GM12875 (cell line): Measurements from ENCODE around the gene ATP2C2.

Source experiments
- H3K4me3 ChIP-seq: one replicate; pipeline ENCODE4 v1.5.1; 2011; ENCODE audit warnings: low read depth, low read length, control low read depth
- TF ChIP-seq, protein P1 (sequence below): IDR thresholded peaks from 2 replicates; pipeline ENCODE4 v1.5.1; 2011; ENCODE audit warnings: low read depth, mild to moderate bottlenecking, control low read depth, inconsistent platforms, low read length, moderate library complexity, borderline replicate concordance; ENCODE audit not compliant: insufficient read depth

Gene ATP2C2

DNA sequence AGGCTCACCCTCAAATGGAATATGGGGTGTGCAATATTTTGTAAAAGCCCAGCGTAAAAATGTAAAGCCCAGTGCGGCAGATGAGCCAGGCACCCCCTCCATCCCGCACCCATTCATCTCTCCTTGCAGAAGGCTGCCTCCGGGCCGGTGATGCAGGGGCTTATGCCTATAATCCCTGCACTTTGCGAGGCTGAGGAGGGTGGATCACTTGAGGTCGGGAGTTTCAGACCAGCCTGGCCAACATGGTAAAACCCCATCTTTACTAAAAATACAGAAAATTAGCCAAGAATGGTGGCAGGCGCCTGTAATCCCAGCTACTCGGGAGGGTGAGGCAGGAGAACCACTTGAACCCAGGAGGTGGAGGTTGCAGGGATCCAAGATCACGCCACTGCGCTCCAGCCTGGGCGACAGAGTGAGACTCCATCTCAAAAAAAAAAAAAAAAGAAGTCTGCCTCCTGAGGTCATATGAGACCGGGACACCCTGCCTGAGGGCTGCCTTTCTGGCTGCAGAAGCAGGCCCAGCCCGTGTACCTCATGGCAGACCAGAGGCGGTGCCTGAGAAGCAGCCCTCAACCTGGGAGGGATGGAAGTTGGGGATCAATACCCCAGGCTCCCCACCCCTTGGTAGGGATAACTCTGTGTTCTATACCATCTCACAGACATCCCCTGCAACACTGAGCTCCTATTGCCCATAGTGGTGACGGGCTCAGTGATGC is 17.5 kb upstream of the ATP2C2 start:
- TF ChIP-seq, protein P1, sequence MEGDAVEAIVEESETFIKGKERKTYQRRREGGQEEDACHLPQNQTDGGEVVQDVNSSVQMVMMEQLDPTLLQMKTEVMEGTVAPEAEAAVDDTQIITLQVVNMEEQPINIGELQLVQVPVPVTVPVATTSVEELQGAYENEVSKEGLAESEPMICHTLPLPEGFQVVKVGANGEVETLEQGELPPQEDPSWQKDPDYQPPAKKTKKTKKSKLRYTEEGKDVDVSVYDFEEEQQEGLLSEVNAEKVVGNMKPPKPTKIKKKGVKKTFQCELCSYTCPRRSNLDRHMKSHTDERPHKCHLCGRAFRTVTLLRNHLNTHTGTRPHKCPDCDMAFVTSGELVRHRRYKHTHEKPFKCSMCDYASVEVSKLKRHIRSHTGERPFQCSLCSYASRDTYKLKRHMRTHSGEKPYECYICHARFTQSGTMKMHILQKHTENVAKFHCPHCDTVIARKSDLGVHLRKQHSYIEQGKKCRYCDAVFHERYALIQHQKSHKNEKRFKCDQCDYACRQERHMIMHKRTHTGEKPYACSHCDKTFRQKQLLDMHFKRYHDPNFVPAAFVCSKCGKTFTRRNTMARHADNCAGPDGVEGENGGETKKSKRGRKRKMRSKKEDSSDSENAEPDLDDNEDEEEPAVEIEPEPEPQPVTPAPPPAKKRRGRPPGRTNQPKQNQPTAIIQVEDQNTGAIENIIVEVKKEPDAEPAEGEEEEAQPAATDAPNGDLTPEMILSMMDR, result no peak
- no peak overlapping the region for H3K4me3 ChIP-seq

DNA sequence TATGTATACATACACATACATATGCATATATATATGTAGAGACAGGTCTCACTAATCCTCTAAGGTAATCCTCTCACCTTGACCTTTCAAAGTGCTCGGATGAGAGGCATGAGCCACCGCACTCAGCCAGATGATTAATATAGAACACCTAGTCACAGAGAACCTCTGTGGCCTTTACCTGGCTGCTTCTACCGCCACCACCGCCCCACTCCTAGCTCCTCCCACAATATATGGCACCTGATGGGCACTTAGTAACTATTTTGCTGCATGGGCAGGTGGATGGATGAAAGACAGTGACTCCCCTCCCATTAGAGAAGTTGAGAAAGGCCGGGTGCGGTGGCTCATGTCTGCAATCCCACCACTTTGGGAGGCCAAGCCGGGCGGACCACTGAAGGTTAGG is 16.7 kb upstream of the ATP2C2 start:
- H3K4me3 ChIP-seq, result no peak overlapping the region
- TF ChIP-seq, protein P1, result no peak

DNA sequence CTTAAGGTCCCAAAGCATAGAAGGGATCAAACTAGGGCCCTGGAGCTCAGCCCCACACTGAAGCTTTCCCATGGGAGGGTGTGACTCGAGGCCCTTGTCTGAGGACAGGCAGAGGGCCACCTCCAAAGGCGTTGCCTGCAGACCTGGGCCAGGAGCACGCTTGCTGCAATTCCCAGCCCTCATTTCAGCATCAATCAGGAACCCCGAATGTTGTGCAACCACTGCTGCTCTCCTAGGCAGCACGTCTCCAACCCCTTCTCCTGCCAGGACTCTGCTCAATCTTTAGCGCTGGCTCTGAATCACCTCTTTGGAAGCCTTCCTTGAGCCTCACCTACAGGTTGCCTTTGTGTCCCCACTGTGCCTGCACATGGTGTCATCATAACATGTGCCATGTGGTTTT is 14.0 kb upstream of the ATP2C2 start:
- H3K4me3 ChIP-seq, result no peak overlapping the region
- TF ChIP-seq, protein P1, result no peak

DNA sequence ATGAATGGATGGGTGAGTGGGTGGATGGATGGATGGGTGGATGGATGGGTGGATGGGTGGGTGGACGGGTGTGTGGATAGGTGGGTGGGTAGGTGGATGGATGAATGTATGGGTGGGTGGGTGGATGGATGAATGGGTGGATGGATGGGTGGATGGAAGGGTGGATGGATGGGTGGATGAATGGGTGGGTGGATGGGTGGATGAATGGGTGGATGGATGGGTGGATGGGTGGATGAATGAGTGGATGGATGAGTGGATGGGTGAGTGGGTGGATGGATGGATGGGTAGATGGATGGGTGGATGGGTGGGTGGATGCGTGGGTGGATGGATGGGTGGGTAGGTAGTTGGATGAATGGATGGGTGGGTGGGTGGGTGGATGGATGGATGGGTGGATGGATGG is 13.2 kb upstream of the ATP2C2 start:
- TF ChIP-seq, protein P1, result no peak
- H3K4me3 ChIP-seq, result no peak overlapping the region

DNA sequence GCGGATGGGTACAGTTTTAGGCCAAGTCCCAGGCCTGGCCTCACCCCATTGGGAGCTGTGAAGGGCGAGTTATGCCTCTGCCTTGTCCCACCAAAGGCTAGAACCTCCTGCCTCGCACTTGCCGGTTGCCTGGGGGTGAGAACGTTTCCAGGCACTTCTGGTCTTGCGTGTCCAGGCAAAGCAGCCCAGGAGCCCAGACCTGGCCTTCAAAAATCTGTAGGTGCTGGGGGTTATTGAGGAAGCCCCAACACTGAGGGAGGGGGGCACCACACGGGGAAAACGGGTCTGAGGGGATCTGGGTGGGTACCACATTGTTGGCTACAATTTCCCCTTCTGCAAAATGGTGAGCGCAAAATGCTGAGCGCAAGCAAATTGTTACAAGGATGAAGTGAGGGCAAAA is 12.2 kb upstream of the ATP2C2 start:
- H3K4me3 ChIP-seq, result no peak overlapping the region
- TF ChIP-seq, protein P1, result no peak

DNA sequence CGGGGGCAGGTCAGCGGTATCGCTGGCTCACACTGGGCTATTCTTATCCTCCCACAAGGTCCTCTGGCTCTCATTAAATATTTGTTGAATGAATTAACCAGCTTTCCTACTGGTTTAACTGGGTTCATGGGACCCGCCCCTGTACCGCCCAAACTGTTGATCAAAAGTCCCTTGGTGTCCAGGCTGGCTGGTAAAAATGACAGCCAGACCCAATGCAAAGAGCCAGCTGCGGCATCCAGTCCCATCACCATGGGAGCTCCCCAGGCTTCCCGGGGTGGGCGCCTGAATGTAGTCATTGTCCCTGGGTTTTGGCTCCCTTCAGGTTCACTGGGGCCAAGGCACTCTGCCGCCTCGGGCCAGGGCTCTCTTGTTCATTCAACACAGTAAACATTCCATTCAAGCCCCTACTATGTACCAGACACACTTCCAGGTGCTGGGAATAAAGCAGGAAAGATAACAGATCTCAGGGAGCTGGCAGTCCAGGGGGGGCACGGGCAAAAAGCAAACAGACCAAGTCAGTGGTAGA is 11.7 kb upstream of the ATP2C2 start:
- TF ChIP-seq, protein P1, result no peak
- H3K4me3 ChIP-seq, result no peak overlapping the region

DNA sequence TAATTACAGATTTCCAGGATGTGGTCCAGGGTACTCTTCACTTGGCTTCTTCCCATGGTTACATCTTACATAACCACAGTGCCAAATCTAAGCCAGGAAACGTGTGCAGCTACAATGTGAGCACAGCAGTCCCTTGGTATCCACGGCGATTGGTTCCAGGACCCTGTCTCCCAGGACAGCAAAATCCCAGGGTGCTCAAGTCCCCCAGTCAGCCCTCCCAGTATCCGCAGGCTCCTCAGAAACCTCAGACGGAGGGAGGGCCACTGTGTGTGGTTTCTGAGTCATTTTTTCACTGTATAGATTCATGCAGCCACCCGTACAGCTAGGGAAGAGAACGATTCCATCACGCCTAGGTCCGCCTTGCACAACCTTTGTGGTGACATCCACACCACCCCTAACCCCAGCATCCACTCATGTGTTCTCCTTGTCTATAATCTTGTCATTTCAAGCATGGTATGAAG is 11.1 kb upstream of the ATP2C2 start:
- TF ChIP-seq, protein P1, result no peak
- no peak overlapping the region for H3K4me3 ChIP-seq
